Keratinocyte (primary cell): ENCODE data around the gene MBNL2.

ENCODE experiments used
- CTCF ChIP-seq, 3 experiments: IDR thresholded peaks in 1 of 3; conservative IDR thresholded peaks in 1 of 3; optimal IDR thresholded peaks in 1 of 3; 2 replicates in 2 of 3; 3 replicates in 1 of 3; pipeline versions ENCODE3 to v1.5.1; 2011; ENCODE audit warnings: low read length in 3 of 3, mild to moderate bottlenecking in 3 of 3, moderate library complexity in 2 of 3, control low read depth in 1 of 3, inconsistent platforms in 1 of 3; ENCODE audit not compliant: insufficient read depth in 2 of 3; ENCODE audit errors: extremely low read depth in 1 of 3
- EZH2 ChIP-seq: IDR thresholded peaks from one replicate; pipeline ENCODE4 v1.6.1; 2012; ENCODE audit warnings: inconsistent platforms, mild to moderate bottlenecking, low read length, moderate library complexity

- TF ChIP-seq CTCF (optimal IDR thresholded peaks at IDR 0.05 in 1 of 3, IDR thresholded peaks at IDR 0.05 in 1 of 3, conservative IDR thresholded peaks at IDR 0.05 in 1 of 3; ENCODE audit: extremely low read depth in 1 of 3, insufficient read depth in 2 of 3, low read length in 3 of 3), result no peak
- TF ChIP-seq EZH2, result no peak
Measured at GRCh38 chr13:97318532-97318931, 96.4 kb downstream of the MBNL2 start.
